CD4-positive, alpha-beta T cell treated with Interleukin-21 for 1 hour (primary cell): ENCODE results near the gene RAPGEF5.

ENCODE experiments used
- DNase-seq: peaks from one replicate; pipeline ENCODE4 v3.0.0-alpha.2; 2020

Gene RAPGEF5

GRCh38 chr7:22142572-22142971, 214.4 kb downstream of the RAPGEF5 start:
- DNase-seq, result no peak

- no peak for DNase-seq
Measured at GRCh38 chr7:22141355-22141754, 215.6 kb downstream of the RAPGEF5 start.

- no peak for DNase-seq
Measured at GRCh38 chr7:22140578-22140977, 216.4 kb downstream of the RAPGEF5 start.

GRCh38 chr7:22138886-22139285, 218.1 kb downstream of the RAPGEF5 start:
- DNase-seq, result no peak

GRCh38 chr7:22138106-22138505, 218.8 kb downstream of the RAPGEF5 start:
- DNase-seq, result no peak

- DNase-seq, result no peak
Measured at GRCh38 chr7:22137466-22137865, 219.5 kb downstream of the RAPGEF5 start.

GRCh38 chr7:22137026-22137425, 219.9 kb downstream of the RAPGEF5 start:
- no peak for DNase-seq

GRCh38 chr7:22129819-22130580, 227.0 kb downstream of the RAPGEF5 start:
- no peak for DNase-seq

GRCh38 chr7:22129166-22129565, 227.8 kb downstream of the RAPGEF5 start:
- no peak for DNase-seq

GRCh38 chr7:22128528-22128920, 228.4 kb downstream of the RAPGEF5 start:
- DNase-seq, result no peak

GRCh38 chr7:22127835-22128527, 229.0 kb downstream of the RAPGEF5 start:
- DNase-seq, result no peak

GRCh38 chr7:22125436-22125835, 231.5 kb downstream of the RAPGEF5 start:
- DNase-seq, result no peak

GRCh38 chr7:22124941-22125340, 232.0 kb downstream of the RAPGEF5 start:
- DNase-seq, result no peak

- DNase-seq, result no peak
Measured at GRCh38 chr7:22123139-22123538, 233.8 kb downstream of the RAPGEF5 start.

GRCh38 chr7:22121702-22122474, 235.1 kb downstream of the RAPGEF5 start:
- no peak for DNase-seq

- DNase-seq, result no peak
Measured at GRCh38 chr7:22120391-22121053, 236.4 kb downstream of the RAPGEF5 start.

GRCh38 chr7:22117222-22117621, 239.7 kb downstream of the RAPGEF5 start:
- DNase-seq, result no peak

- DNase-seq, result no peak
Measured at GRCh38 chr7:22116451-22117030, 240.4 kb downstream of the RAPGEF5 start.

- no peak for DNase-seq
Measured at GRCh38 chr7:22115689-22116088, 241.3 kb downstream of the RAPGEF5 start.

- DNase-seq, result no peak
Measured at GRCh38 chr7:22114440-22114981, 242.4 kb downstream of the RAPGEF5 start.

GRCh38 chr7:22113041-22113440, 243.9 kb downstream of the RAPGEF5 start:
- DNase-seq, result no peak

- no peak for DNase-seq
Measured at GRCh38 chr7:22111661-22112060, 245.3 kb downstream of the RAPGEF5 start.
